Effector memory CD8-positive, alpha-beta T cell (primary cell): ENCODE measurements around the gene SNX32.
A peak's percentile ranks its signal among the peaks of the same experiment; 100 is the strongest.

Experiments
- ATAC-seq: fragments of 150-1000 bp; cut with Tn5 transposase; replicated peaks from 2 replicates; pipeline ENCODE4 v1.10.0; 2021; ENCODE audit warnings: mild to moderate bottlenecking, moderate library complexity
- DNase-seq, 3 experiments: peaks; one replicate each; pipeline ENCODE4 v3.0.0; 2021
- H3K27ac Mint-ChIP-seq, 2 donors: one replicate each; pipeline ENCODE4 v1.8.0; 2022; ENCODE audit warnings: mild to moderate bottlenecking in 2 of 2, mixed read lengths in 2 of 2, moderate library complexity in 2 of 2
- H3K27me3 Mint-ChIP-seq, 2 donors: one replicate each; pipeline ENCODE4 v1.8.0; 2022; ENCODE audit warnings: mixed read lengths in 2 of 2
- H3K36me3 Mint-ChIP-seq: one replicate; pipeline ENCODE4 v1.8.0; 2022; ENCODE audit warnings: mild to moderate bottlenecking, moderate library complexity, mixed read lengths; ENCODE audit not compliant: insufficient read depth
- H3K4me1 Mint-ChIP-seq, 2 donors: one replicate each; pipeline ENCODE4 v1.8.0; 2022; ENCODE audit warnings: low read depth in 2 of 2, mixed read lengths in 2 of 2
- H3K4me3 Mint-ChIP-seq, 2 donors: one replicate each; pipeline ENCODE4 v1.8.0; 2022; ENCODE audit warnings: mild to moderate bottlenecking in 2 of 2, mixed read lengths in 2 of 2, moderate library complexity in 2 of 2
- H3K9me3 Mint-ChIP-seq, 2 donors: one replicate each; pipeline ENCODE4 v1.8.0; 2022; ENCODE audit warnings: mixed read lengths in 2 of 2

SNX32 gene

GRCh38 chr11:65867284-65868071, 33.7 kb downstream of the SNX32 start:
- H3K27ac Mint-ChIP-seq = no peak overlapping the region
- no peak for DNase-seq
- H3K9me3 Mint-ChIP-seq = no peaks in the 10 kb centered on the region
- ATAC-seq = peak; percentile 27
- H3K4me1 Mint-ChIP-seq = peaks cover 20 to 26% of the 10 kb centered on the region in 2 donors
- no peak overlapping the region for H3K4me3 Mint-ChIP-seq
- H3K36me3 Mint-ChIP-seq = peaks cover 43% of the 10 kb centered on the region
- no peaks in the 10 kb centered on the region for H3K27me3 Mint-ChIP-seq

- Mint-ChIP-seq H3K4me1 (peaks cover 18 to 22% of the 10 kb centered on the region in 2 donors), H3K36me3 (peaks cover 36% of the 10 kb centered on the region), H3K27me3 (no peaks in the 10 kb centered on the region), H3K4me3 (no peak overlapping the region), H3K27ac (no peak overlapping the region), H3K9me3 (no peaks in the 10 kb centered on the region)
- ATAC-seq (peak; percentile 65), DNase-seq (no peak)
Measured at GRCh38 chr11:65868076-65868667, 34.4 kb downstream of the SNX32 start.

GRCh38 chr11:65868907-65869306, 35.1 kb downstream of the SNX32 start:
- peaks cover 20 to 22% of the 10 kb centered on the region in 2 donors for H3K4me1 Mint-ChIP-seq
- no peak overlapping the region for H3K27ac Mint-ChIP-seq
- peaks cover 30% of the 10 kb centered on the region for H3K36me3 Mint-ChIP-seq

GRCh38 chr11:65869643-65870306, 36.0 kb downstream of the SNX32 start:
- no peaks in the 10 kb centered on the region for H3K9me3 Mint-ChIP-seq
- ATAC-seq (no peak), DNase-seq (no peak)
- no peaks in the 10 kb centered on the region for H3K27me3 Mint-ChIP-seq
- H3K36me3 Mint-ChIP-seq = peaks cover 21% of the 10 kb centered on the region
- peak overlapping the region in 1 of 2 donors; percentile 19 for H3K27ac Mint-ChIP-seq
- peaks cover 20 to 22% of the 10 kb centered on the region in 2 donors for H3K4me1 Mint-ChIP-seq
- peak overlapping the region; percentile 34 to 39 for H3K4me3 Mint-ChIP-seq

More at GRCh38 chr11:65868907-65869306, 35.1 kb downstream of the SNX32 start:
- ATAC-seq = no peak
- no peak for DNase-seq
- no peaks in the 10 kb centered on the region for H3K27me3 Mint-ChIP-seq
- H3K4me3 Mint-ChIP-seq = no peak overlapping the region
- H3K9me3 Mint-ChIP-seq = no peaks in the 10 kb centered on the region

- H3K4me3 Mint-ChIP-seq = no peak overlapping the region
- DNase-seq (no peak), ATAC-seq (no peak)
- no peaks in the 10 kb centered on the region for H3K9me3 Mint-ChIP-seq
- peaks cover 16% of the 10 kb centered on the region for H3K36me3 Mint-ChIP-seq
- no peaks in the 10 kb centered on the region for H3K27me3 Mint-ChIP-seq
- H3K27ac Mint-ChIP-seq = peak overlapping the region; percentile 19 to 53
- H3K4me1 Mint-ChIP-seq = peaks cover 18 to 22% of the 10 kb centered on the region in 2 donors
Measured at GRCh38 chr11:65870307-65870658, 36.5 kb downstream of the SNX32 start.

- no peak for DNase-seq
- H3K4me3 Mint-ChIP-seq = peak overlapping the region; percentile 40 to 50
Measured at GRCh38 chr11:65870706-65871681, 37.2 kb downstream of the SNX32 start.

GRCh38 chr11:65871811-65872548, 38.2 kb downstream of the SNX32 start:
- H3K27ac Mint-ChIP-seq = peak overlapping the region in 1 of 2 donors; percentile 60
- no peaks in the 10 kb centered on the region for H3K27me3 Mint-ChIP-seq
- peaks cover 5% of the 10 kb centered on the region for H3K36me3 Mint-ChIP-seq
- H3K4me1 Mint-ChIP-seq = peaks cover 18 to 20% of the 10 kb centered on the region in 2 donors
- no peaks in the 10 kb centered on the region for H3K9me3 Mint-ChIP-seq
- H3K4me3 Mint-ChIP-seq = peak overlapping the region; percentile 40 to 50
- DNase-seq (no peak), ATAC-seq (no peak)

More at GRCh38 chr11:65870706-65871681, 37.2 kb downstream of the SNX32 start:
- no peaks in the 10 kb centered on the region for H3K9me3 Mint-ChIP-seq
- peaks cover 9% of the 10 kb centered on the region for H3K36me3 Mint-ChIP-seq
- ATAC-seq = no peak
- peak overlapping the region in 1 of 2 donors; percentile 60 for H3K27ac Mint-ChIP-seq
- H3K27me3 Mint-ChIP-seq = no peaks in the 10 kb centered on the region
- peaks cover 18 to 22% of the 10 kb centered on the region in 2 donors for H3K4me1 Mint-ChIP-seq

GRCh38 chr11:65872586-65873317, 39.0 kb downstream of the SNX32 start, which contains the start of gene EFEMP2:
EFEMP2 (minus strand) TSS chr11:65872800; CDS start chr11:65872354, 446 bp downstream.
- ATAC-seq (peak; percentile 0), DNase-seq (no peak)
- peaks cover 18 to 20% of the 10 kb centered on the region in 2 donors for H3K4me1 Mint-ChIP-seq
- peak within 1 kb of the TSS; percentile 93 to 96 for H3K27ac Mint-ChIP-seq
- H3K9me3 Mint-ChIP-seq = no peaks in the 10 kb centered on the region
- H3K27me3 Mint-ChIP-seq = no peaks in the 10 kb centered on the region
- peak within 1 kb of the TSS; percentile 91 to 97 for H3K4me3 Mint-ChIP-seq
- peaks cover 5% of the 10 kb centered on the region for H3K36me3 Mint-ChIP-seq

- H3K4me3 Mint-ChIP-seq = peak overlapping the region; percentile 91 to 97
- peaks cover 23 to 25% of the 10 kb centered on the region in 2 donors for H3K4me1 Mint-ChIP-seq
- peak overlapping the region; percentile 93 to 96 for H3K27ac Mint-ChIP-seq
- no peaks in the 10 kb centered on the region for H3K9me3 Mint-ChIP-seq
- H3K36me3 Mint-ChIP-seq = peaks cover 5% of the 10 kb centered on the region
- DNase-seq (peak; percentile 98 to 100 (median 99)), ATAC-seq (peak; percentile 92)
- H3K27me3 Mint-ChIP-seq = no peaks in the 10 kb centered on the region
Measured at GRCh38 chr11:65873318-65874156, 39.8 kb downstream of the SNX32 start.

GRCh38 chr11:65879617-65880016, 45.9 kb downstream of the SNX32 start, which contains the start of gene CTSW:
CTSW (plus strand) TSS chr11:65879837; CDS start chr11:65879855, 18 bp downstream.
- ATAC-seq (peak; percentile 84), DNase-seq (peak in 1 of 3 experiments; percentile 57)
- Mint-ChIP-seq H3K27me3 (no peaks in the 10 kb centered on the region), H3K36me3 (peaks cover 24% of the 10 kb centered on the region), H3K27ac (peak within 1 kb of the TSS; percentile 92), H3K4me1 (peaks cover 47 to 49% of the 10 kb centered on the region in 2 donors), H3K9me3 (no peaks in the 10 kb centered on the region), H3K4me3 (peak within 1 kb of the TSS; percentile 88 to 90)

- Mint-ChIP-seq H3K4me1 (peaks cover 51 to 52% of the 10 kb centered on the region in 2 donors), H3K27me3 (no peaks in the 10 kb centered on the region), H3K9me3 (no peaks in the 10 kb centered on the region), H3K27ac (peak overlapping the region; percentile 92), H3K36me3 (peaks cover 28% of the 10 kb centered on the region), H3K4me3 (peak overlapping the region; percentile 88 to 90)
- no peak for DNase-seq
- no peak for ATAC-seq
Measured at GRCh38 chr11:65880027-65880426, 46.3 kb downstream of the SNX32 start.
